Nephron progenitor cell (in vitro differentiated cells): ENCODE data around the gene TAF4.
A peak's percentile ranks its signal among the peaks of the same experiment; 100 is the strongest.

ENCODE experiments used
- DNase-seq: peaks from one replicate; pipeline ENCODE4 v3.0.0; 2021
- H3K27ac Mint-ChIP-seq: 2 replicates; pipeline ENCODE4 v1.8.0; 2021; ENCODE audit warnings: mild to moderate bottlenecking, moderate library complexity, mixed read lengths
- H3K27me3 Mint-ChIP-seq: 2 replicates; pipeline ENCODE4 v1.8.0; 2021; ENCODE audit warnings: mild to moderate bottlenecking, low read depth, mixed read lengths; ENCODE audit not compliant: poor library complexity
- H3K36me3 Mint-ChIP-seq: 2 replicates; pipeline ENCODE4 v1.8.0; 2021; ENCODE audit warnings: low read depth, mixed read lengths
- H3K4me1 Mint-ChIP-seq: 2 replicates; pipeline ENCODE4 v1.8.0; 2021; ENCODE audit warnings: mixed read lengths
- H3K4me3 Mint-ChIP-seq: 2 replicates; pipeline ENCODE4 v1.8.0; 2021; ENCODE audit warnings: mild to moderate bottlenecking, moderate library complexity, mixed read lengths
- H3K9me3 Mint-ChIP-seq: 2 replicates; pipeline ENCODE4 v1.8.0; 2021; ENCODE audit warnings: mild to moderate bottlenecking, moderate library complexity, mixed read lengths
- CTCF ChIP-seq: fragments of 200-600 bp; sonication (generic); IDR thresholded peaks from 2 replicates; pipeline ENCODE4 v1.5.0; 2021; ENCODE audit warnings: antibody characterized with exemption

The TAF4 gene

GRCh38 chr20:62065674-62066338, at the start of gene TAF4:
Gene TAF4 (minus strand): TSS chr20:62065881. CDS start chr20:62065810, 71 bp downstream.
- H3K27ac Mint-ChIP-seq = peak within 1 kb of the TSS; percentile 97
- H3K4me1 Mint-ChIP-seq = peaks cover 69% of the 10 kb centered on the region
- H3K36me3 Mint-ChIP-seq = peaks cover 19% of the 10 kb centered on the region
- H3K9me3 Mint-ChIP-seq = peaks cover 6% of the 10 kb centered on the region
- H3K4me3 Mint-ChIP-seq = peak within 1 kb of the TSS; percentile 86
- DNase-seq = peak; percentile 85
- peaks cover 28% of the 10 kb centered on the region for H3K27me3 Mint-ChIP-seq
- TF ChIP-seq CTCF = no peak

GRCh38 chr20:62114894-62115293, 49.2 kb upstream of the TAF4 start:
- peaks cover 74% of the 10 kb centered on the region for H3K27me3 Mint-ChIP-seq
- peaks cover 29% of the 10 kb centered on the region for H3K9me3 Mint-ChIP-seq
- no peaks in the 10 kb centered on the region for H3K36me3 Mint-ChIP-seq
- TF ChIP-seq CTCF = no peak
- peaks cover 10% of the 10 kb centered on the region for H3K4me1 Mint-ChIP-seq
- peak overlapping the region; percentile 48 for H3K4me3 Mint-ChIP-seq
- H3K27ac Mint-ChIP-seq = no peak overlapping the region
- DNase-seq = no peak

GRCh38 chr20:62112368-62112767, 46.7 kb upstream of the TAF4 start:
- TF ChIP-seq CTCF = no peak
- H3K4me3 Mint-ChIP-seq = no peak overlapping the region
- H3K9me3 Mint-ChIP-seq = peaks cover 54% of the 10 kb centered on the region
- peaks cover 63% of the 10 kb centered on the region for H3K27me3 Mint-ChIP-seq
- no peak overlapping the region for H3K27ac Mint-ChIP-seq
- peaks cover 8% of the 10 kb centered on the region for H3K4me1 Mint-ChIP-seq
- DNase-seq = no peak
- peaks cover 5% of the 10 kb centered on the region for H3K36me3 Mint-ChIP-seq

GRCh38 chr20:62111148-62111547, 45.5 kb upstream of the TAF4 start:
- no peak overlapping the region for H3K4me3 Mint-ChIP-seq
- no peak for TF ChIP-seq CTCF
- peaks cover 5% of the 10 kb centered on the region for H3K4me1 Mint-ChIP-seq
- H3K9me3 Mint-ChIP-seq = peaks cover 62% of the 10 kb centered on the region
- no peak overlapping the region for H3K27ac Mint-ChIP-seq
- H3K36me3 Mint-ChIP-seq = peaks cover 5% of the 10 kb centered on the region
- DNase-seq = no peak
- H3K27me3 Mint-ChIP-seq = peaks cover 55% of the 10 kb centered on the region

GRCh38 chr20:62105592-62105991, 39.9 kb upstream of the TAF4 start:
- H3K4me3 Mint-ChIP-seq = no peak overlapping the region
- peaks cover 5% of the 10 kb centered on the region for H3K36me3 Mint-ChIP-seq
- H3K4me1 Mint-ChIP-seq = peaks cover 9% of the 10 kb centered on the region
- TF ChIP-seq CTCF = no peak
- H3K9me3 Mint-ChIP-seq = peaks cover 65% of the 10 kb centered on the region
- no peak overlapping the region for H3K27ac Mint-ChIP-seq
- peaks cover 49% of the 10 kb centered on the region for H3K27me3 Mint-ChIP-seq
- no peak for DNase-seq

- peaks cover 9% of the 10 kb centered on the region for H3K4me1 Mint-ChIP-seq
- DNase-seq = no peak
- H3K27me3 Mint-ChIP-seq = peaks cover 56% of the 10 kb centered on the region
- no peak for TF ChIP-seq CTCF
- peaks cover 5% of the 10 kb centered on the region for H3K36me3 Mint-ChIP-seq
- H3K4me3 Mint-ChIP-seq = no peak overlapping the region
- peaks cover 62% of the 10 kb centered on the region for H3K9me3 Mint-ChIP-seq
- no peak overlapping the region for H3K27ac Mint-ChIP-seq
Observed at GRCh38 chr20:62104791-62105345, 39.2 kb upstream of the TAF4 start.
